ENCODE results near the gene BCL11A.

Gene BCL11A

GRCh38 chr2:60480089-60480773, 73.2 kb downstream of the BCL11A start:
- DNase-seq: no peak

GRCh38 chr2:60479226-60480088, 74.0 kb downstream of the BCL11A start:
- DNase-seq: no peak

GRCh38 chr2:60478660-60479059, 74.8 kb downstream of the BCL11A start:
- DNase-seq: no peak

- peak; percentile 1 for DNase-seq
Measured at GRCh38 chr2:60476206-60476954, 77.1 kb downstream of the BCL11A start.

- no peak for DNase-seq
Measured at GRCh38 chr2:60475123-60475830, 78.2 kb downstream of the BCL11A start.

GRCh38 chr2:60474301-60474700, 79.2 kb downstream of the BCL11A start:
- DNase-seq: no peak

- no peak for DNase-seq
Measured at GRCh38 chr2:60473546-60473945, 79.9 kb downstream of the BCL11A start.

- DNase-seq: no peak
Measured at GRCh38 chr2:60472663-60473289, 80.7 kb downstream of the BCL11A start.

- no peak for DNase-seq
Measured at GRCh38 chr2:60472041-60472440, 81.4 kb downstream of the BCL11A start.

GRCh38 chr2:60470340-60470739, 83.1 kb downstream of the BCL11A start:
- no peak for DNase-seq

GRCh38 chr2:60469536-60470317, 83.7 kb downstream of the BCL11A start:
- DNase-seq: no peak

- DNase-seq: no peak
Measured at GRCh38 chr2:60468382-60469085, 84.9 kb downstream of the BCL11A start.

- no peak for DNase-seq
Measured at GRCh38 chr2:60466161-60466702, 87.2 kb downstream of the BCL11A start.

- DNase-seq: no peak
Measured at GRCh38 chr2:60465736-60466135, 87.7 kb downstream of the BCL11A start.

- DNase-seq: no peak
Measured at GRCh38 chr2:60463249-60463648, 90.2 kb downstream of the BCL11A start.

GRCh38 chr2:60461421-60462108, 91.9 kb downstream of the BCL11A start:
- no peak for DNase-seq

GRCh38 chr2:60460577-60461420, 92.7 kb downstream of the BCL11A start:
- no peak for DNase-seq

- no peak for DNase-seq
Measured at GRCh38 chr2:60459851-60460250, 93.6 kb downstream of the BCL11A start.

All from NCI-H146 (cell line).